Measurements from ENCODE around the gene NINL.
"Not testable (repeated sequence)": the region's sequence is repeated elsewhere in the genome, so short reads cannot be mapped to it uniquely, and the experiment has no call there.

Gene NINL

DNA sequence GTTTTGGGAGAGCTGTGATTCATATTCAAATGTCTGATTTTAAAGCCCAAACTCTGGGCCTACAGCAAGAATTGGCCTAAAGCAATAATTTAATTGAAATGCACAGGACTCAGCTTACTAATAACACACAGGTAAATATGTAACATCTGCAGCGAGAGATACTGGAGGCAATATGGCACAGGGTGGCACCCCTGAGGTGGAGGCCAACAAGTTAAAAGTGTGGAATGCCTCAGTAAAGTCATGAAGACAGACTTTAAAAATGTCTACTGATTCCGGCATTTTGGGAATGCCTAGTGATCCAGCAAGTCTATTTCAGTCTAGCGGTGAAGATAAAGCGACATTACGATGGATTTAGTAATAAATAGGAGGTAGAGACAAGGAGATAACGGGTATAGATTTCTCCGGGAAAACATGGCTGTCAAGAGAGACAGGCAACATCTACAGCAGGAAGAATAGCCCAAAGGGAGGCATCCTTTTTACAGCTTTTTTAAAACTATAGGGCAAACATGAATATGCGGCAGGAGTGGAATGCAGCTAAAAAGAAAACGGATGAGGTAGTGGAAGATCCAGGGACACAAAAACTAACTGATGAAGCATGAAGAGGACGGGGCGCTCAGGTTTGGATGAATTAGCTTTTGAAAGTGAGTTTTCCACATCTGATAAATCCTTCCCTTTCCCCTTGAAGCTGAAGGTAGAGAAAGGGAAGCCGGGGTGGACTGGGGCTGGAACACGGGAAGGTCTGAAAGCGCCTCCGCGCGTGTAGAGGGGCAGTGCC, 37.3 kb upstream of the NINL start:
- Histone ChIP-seq H3K4me3 (peak overlapping the region; percentile 84), H3K27ac (peak overlapping the region; percentile 97), H4K20me1 (peaks cover 8% of the 10 kb centered on the region; the same call in 1 of the 2 replicates), H3K9ac (peak overlapping the region; percentile 96), H3K4me2 (peak overlapping the region; percentile 85), H3K4me1 (peaks cover 22% of the 10 kb centered on the region), H3K27me3 (no peaks in the 10 kb centered on the region), H3K9me3 (peaks cover 11% of the 10 kb centered on the region), H3K36me3 (peaks cover 20% of the 10 kb centered on the region)
- TF ChIP-seq Cebpa-rat (IDR thresholded peaks at IDR 0.05): no peak

GRCh38 chr20:25622049-25622448, 36.7 kb upstream of the NINL start:
- Histone ChIP-seq H3K27ac (no peak overlapping the region), H3K36me3 (peaks cover 20% of the 10 kb centered on the region), H3K4me1 (peaks cover 22% of the 10 kb centered on the region), H3K9ac (no peak overlapping the region), H4K20me1 (peaks cover 8% of the 10 kb centered on the region; the same call in 1 of the 2 replicates), H3K9me3 (peaks cover 7% of the 10 kb centered on the region; the same call in 1 of the 2 replicates), H3K4me3 (0 out of 2 replicates have a peak overlapping the region, but pooled peaks have one; percentile 84), H3K4me2 (peak overlapping the region; percentile 85), H3K27me3 (no peaks in the 10 kb centered on the region)
- no peak for TF ChIP-seq Cebpa-rat (IDR thresholded peaks at IDR 0.05)

DNA sequence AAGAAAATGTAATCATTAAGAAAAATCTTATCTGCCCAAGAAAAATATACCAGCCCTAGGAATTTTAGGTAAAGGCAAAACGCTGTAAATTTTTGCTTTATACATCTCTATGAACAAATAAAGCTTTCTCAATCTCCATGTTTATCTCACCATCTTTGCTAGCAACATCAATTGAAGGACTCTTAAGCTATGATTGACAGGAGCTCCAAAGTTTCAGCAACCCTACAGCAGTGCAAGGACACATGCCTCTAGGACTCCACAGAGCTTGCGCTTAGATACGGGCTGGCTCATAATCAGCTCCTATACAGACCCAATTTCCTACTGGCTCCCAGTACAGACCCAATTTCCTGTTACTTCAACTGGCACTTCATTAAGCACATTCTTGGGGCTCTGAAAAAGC, 34.2 kb upstream of the NINL start:
- H3K9me3 ChIP-seq: no peaks in the 10 kb centered on the region
- no peak for TF ChIP-seq Cebpa-rat (IDR thresholded peaks at IDR 0.05)
- peaks cover 20% of the 10 kb centered on the region for H4K20me1 ChIP-seq
- no peak overlapping the region for H3K4me2 ChIP-seq
- H3K9ac ChIP-seq: no peak overlapping the region
- H3K4me1 ChIP-seq: peaks cover 15% of the 10 kb centered on the region
- no peak overlapping the region for H3K4me3 ChIP-seq
- H3K36me3 ChIP-seq: peaks cover 42% of the 10 kb centered on the region
- H3K27ac ChIP-seq: no peak overlapping the region
- no peaks in the 10 kb centered on the region for H3K27me3 ChIP-seq

- H3K9me3 ChIP-seq: no peaks in the 10 kb centered on the region; the same call in 1 of the 2 replicates
- H3K27ac ChIP-seq: 0 out of 2 replicates have a peak overlapping the region, but pooled peaks have one; percentile 9
- no peak overlapping the region for H3K4me3 ChIP-seq
- H4K20me1 ChIP-seq: peaks cover 7% of the 10 kb centered on the region; the same call in 1 of the 2 replicates
- H3K4me2 ChIP-seq: peak overlapping the region; percentile 52
- no peak overlapping the region for H3K9ac ChIP-seq
- TF ChIP-seq Cebpa-rat (IDR thresholded peaks at IDR 0.05): no peak
- peaks cover 24% of the 10 kb centered on the region for H3K36me3 ChIP-seq
- H3K27me3 ChIP-seq: no peaks in the 10 kb centered on the region
- peaks cover 20% of the 10 kb centered on the region for H3K4me1 ChIP-seq
Observed at GRCh38 chr20:25608774-25609173, 23.4 kb upstream of the NINL start.

DNA sequence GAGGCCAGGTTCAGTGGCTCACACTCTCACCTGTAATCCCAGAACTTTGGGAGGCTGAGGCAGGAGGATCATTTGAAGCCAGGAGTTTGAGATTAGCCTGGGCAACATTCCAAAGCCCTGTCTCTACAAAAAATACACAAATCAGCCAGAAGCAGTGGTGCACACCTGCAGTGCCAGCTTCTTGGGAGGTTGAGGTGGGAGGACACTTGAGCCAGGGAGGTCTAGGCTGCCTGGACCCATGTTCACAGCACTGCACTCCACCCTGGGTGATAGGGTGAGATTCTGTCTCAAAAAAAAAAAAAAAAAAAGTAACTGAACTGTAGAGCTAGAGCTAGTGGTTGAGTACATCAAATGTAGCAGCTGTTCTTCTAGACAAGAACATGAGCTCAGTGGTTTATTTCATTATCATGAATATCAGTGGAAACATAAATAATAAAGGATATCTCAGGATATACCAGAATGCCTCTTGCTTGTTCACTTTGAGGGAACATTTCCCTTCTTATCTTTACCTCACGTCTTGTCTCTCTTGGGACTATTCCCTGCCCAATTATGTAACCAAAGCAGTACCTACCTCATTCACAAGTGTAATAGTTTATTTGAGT, 20.9 kb upstream of the NINL start:
- H3K4me3 ChIP-seq: no peak overlapping the region
- H3K4me2 ChIP-seq: no peak overlapping the region
- no peaks in the 10 kb centered on the region for H4K20me1 ChIP-seq
- peaks cover 20% of the 10 kb centered on the region for H3K4me1 ChIP-seq
- H3K36me3 ChIP-seq: peaks cover 1% of the 10 kb centered on the region; the same call in 1 of the 2 replicates
- no peak overlapping the region for H3K27ac ChIP-seq
- no peaks in the 10 kb centered on the region for H3K9me3 ChIP-seq
- no peaks in the 10 kb centered on the region for H3K27me3 ChIP-seq
- TF ChIP-seq Cebpa-rat (IDR thresholded peaks at IDR 0.05): no peak
- H3K9ac ChIP-seq: no peak overlapping the region

- no peak overlapping the region for H3K4me2 ChIP-seq
- TF ChIP-seq Cebpa-rat (IDR thresholded peaks at IDR 0.05): no peak
- no peak overlapping the region for H3K9ac ChIP-seq
- no peaks in the 10 kb centered on the region for H3K27me3 ChIP-seq
- no peaks in the 10 kb centered on the region for H3K9me3 ChIP-seq
- no peak overlapping the region for H3K27ac ChIP-seq
- H3K36me3 ChIP-seq: no peaks in the 10 kb centered on the region
- no peak overlapping the region for H3K4me3 ChIP-seq
- H4K20me1 ChIP-seq: no peaks in the 10 kb centered on the region
- peaks cover 19% of the 10 kb centered on the region for H3K4me1 ChIP-seq
Observed at GRCh38 chr20:25605148-25605547, 19.8 kb upstream of the NINL start.

DNA sequence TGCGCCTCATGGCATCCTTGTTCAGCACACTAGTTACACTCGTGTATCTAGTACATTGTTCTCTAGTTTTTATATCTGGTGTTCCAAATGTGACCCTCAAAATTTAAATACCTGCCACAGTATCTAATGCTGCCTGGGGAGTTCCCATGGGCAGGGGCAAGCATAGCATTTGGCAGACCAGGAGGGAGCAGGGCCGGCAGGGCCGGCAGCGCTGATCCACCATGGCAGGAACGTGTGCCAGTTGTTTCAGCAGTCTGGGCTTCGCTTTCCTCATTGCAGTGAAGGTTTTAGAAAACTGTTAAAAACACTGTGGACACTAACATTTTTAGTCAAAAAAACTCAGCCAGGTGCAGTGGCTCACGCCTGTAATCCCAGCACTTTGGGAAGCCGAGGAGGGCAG, 19.3 kb upstream of the NINL start:
- TF ChIP-seq Cebpa-rat (IDR thresholded peaks at IDR 0.05): no peak
- Histone ChIP-seq H3K27ac (no peak overlapping the region), H3K36me3 (no peaks in the 10 kb centered on the region), H4K20me1 (no peaks in the 10 kb centered on the region), H3K4me1 (peaks cover 13% of the 10 kb centered on the region), H3K9me3 (no peaks in the 10 kb centered on the region), H3K4me2 (no peak overlapping the region), H3K9ac (no peak overlapping the region), H3K27me3 (no peaks in the 10 kb centered on the region), H3K4me3 (no peak overlapping the region)

- not testable (repeated sequence) for H3K4me1 ChIP-seq, H3K9ac ChIP-seq, H3K36me3 ChIP-seq, H3K9me3 ChIP-seq, H4K20me1 ChIP-seq, H3K4me3 ChIP-seq, H3K27me3 ChIP-seq, H3K27ac ChIP-seq, H3K4me2 ChIP-seq
Observed at GRCh38 chr20:25602914-25603309, 17.6 kb upstream of the NINL start.

- H3K4me2 ChIP-seq, H3K27ac ChIP-seq, H3K4me3 ChIP-seq, H4K20me1 ChIP-seq, H3K36me3 ChIP-seq, H3K9ac ChIP-seq, H3K4me1 ChIP-seq, H3K27me3 ChIP-seq, H3K9me3 ChIP-seq: not testable (repeated sequence)
Observed at GRCh38 chr20:25602191-25602913, 17.0 kb upstream of the NINL start.

GRCh38 chr20:25601659-25602058, 16.3 kb upstream of the NINL start:
- Histone ChIP-seq H3K4me1 (no peaks in the 10 kb centered on the region), H3K9me3 (no peaks in the 10 kb centered on the region), H3K27ac (no peak overlapping the region), H3K36me3 (no peaks in the 10 kb centered on the region), H3K27me3 (no peaks in the 10 kb centered on the region), H3K9ac (no peak overlapping the region), H4K20me1 (no peaks in the 10 kb centered on the region), H3K4me3 (no peak overlapping the region), H3K4me2 (no peak overlapping the region)
- TF ChIP-seq Cebpa-rat (IDR thresholded peaks at IDR 0.05): no peak
